ENCODE data around the gene RNF17.

The RNF17 gene

GRCh38 chr13:24860770-24861169 is 96.8 kb downstream of the RNF17 start:
- DNase-seq (ENCODE audit: low read depth in 1 of 2, low spot score in 1 of 2), result no peak

DNA sequence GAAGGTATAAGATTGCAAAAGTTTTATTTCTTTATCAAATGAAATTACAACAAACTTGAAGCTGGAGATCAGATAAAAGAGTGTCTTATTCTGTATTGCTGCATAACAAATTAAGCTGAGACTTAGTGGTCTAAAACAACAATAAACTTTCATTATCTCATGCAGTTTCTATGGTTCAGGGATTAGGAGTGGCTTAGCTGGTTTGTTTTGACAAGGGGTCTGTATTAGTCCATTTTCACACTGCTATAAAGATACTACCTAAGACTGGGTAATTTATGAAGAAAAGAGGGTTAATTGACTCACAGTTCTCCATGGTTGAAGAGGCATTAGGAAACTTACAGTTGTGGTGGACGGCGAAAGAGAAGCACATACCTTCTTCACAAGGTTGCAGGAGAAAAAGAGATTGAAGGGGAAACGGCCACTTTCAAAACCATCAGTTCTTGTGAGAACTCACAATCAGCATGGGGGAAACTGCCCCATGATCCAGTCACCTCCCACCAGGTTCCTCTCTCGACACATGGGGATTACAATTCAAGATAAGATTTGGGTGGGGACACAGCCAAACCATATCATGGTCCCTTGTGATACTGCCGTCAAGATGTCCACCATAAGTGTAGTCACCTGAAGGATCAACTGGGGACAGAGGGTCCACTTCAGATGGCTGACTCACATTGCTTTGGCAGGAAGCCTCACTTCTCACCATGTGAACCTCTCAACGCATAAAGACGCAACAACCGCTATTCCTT is 97.8 kb downstream of the RNF17 start:
- no peak for DNase-seq (ENCODE audit: low read depth in 1 of 2, low spot score in 1 of 2)

GRCh38 chr13:24863748-24864540 is 100.0 kb downstream of the RNF17 start:
- DNase-seq (ENCODE audit: low read depth in 1 of 2, low spot score in 1 of 2), result no peak

DNA sequence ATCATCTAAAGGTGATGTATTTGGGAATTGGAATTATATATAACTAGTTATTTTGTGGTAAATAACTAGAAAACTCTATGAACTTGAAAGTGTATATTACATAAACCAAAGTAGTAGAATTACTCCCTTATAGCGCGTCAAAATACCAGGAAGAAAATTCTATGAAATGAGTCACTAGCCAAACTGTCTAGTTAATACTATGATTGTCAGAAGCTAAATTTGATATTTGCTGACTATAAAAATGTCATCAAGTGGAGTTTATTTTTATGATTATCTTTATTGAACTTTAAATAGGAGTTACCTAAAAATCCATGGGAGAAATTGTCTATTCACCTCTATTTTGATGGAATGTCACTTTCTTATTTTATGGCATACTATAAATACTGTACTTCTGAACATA is 100.6 kb downstream of the RNF17 start:
- no peak for DNase-seq (ENCODE audit: low read depth in 1 of 2, low spot score in 1 of 2)

- no peak for DNase-seq (ENCODE audit: low read depth in 1 of 2, low spot score in 1 of 2)
Observed at GRCh38 chr13:24865163-24865953, 101.4 kb downstream of the RNF17 start.

DNA sequence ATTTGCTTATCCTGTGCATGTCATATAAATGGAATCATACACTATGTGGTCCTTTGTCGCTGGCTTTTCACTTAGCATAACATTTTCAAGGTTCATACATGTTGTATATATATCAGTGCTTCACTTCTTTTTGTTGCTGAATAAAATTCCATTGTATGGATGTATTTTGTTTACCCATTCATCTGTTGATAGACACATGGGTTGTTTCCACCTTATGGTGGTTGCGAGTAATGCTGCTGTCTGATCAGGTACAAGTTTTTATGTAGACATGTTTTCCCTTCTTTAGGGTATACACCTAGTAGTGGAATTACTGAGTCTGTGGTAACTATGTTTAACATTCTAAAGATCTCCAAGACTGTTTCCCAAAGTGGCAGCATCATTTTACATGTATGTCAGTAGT is 102.5 kb downstream of the RNF17 start:
- DNase-seq (ENCODE audit: low read depth in 1 of 2, low spot score in 1 of 2), result no peak

GRCh38 chr13:24868874-24869273 is 104.9 kb downstream of the RNF17 start:
- DNase-seq (ENCODE audit: low read depth in 1 of 2, low spot score in 1 of 2), result no peak

DNA sequence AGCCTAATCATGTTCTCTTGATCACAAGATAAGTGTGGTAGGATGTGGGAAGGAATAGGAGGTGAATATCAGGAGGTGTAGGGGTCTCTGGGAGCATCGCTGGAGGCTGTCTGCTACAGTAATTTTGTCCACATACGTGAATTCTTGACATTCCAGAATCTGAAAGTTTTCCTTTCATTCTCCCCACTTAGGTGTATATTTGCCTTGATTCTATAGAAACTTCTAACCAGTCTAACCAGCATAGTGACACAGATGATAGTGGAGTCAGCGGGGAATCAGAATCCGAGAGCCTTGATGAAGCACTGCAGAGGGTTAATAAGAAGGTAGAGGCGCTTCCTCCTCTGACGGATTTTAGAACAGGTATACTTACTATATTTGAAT is 106.4 kb downstream of the RNF17 start:
- no peak for DNase-seq (ENCODE audit: low read depth in 1 of 2, low spot score in 1 of 2)

- DNase-seq (ENCODE audit: low read depth in 1 of 2, low spot score in 1 of 2), result no peak
Observed at GRCh38 chr13:24875566-24875965, 111.6 kb downstream of the RNF17 start.

DNA sequence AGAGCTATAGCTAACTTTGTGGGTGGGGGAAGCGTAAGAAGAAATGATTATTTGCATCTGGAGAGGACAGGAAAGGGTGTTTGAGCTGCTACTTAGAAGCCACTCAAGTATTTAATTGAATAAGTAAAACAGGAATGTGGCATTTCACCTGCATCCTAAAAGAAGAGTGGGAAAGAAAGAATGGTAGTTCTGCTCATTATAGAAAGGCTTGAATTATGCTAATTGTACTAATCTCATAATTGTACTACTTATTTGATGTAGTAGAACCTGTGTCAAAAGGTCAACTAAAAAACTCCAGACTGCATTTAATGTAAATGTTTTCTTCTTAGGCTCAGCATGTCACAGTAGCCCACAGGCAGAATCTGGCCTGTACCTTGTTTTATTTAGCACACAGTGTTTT is 113.6 kb downstream of the RNF17 start:
- DNase-seq (ENCODE audit: low read depth in 1 of 2, low spot score in 1 of 2), result no peak

GRCh38 chr13:24878340-24878739 is 114.4 kb downstream of the RNF17 start:
- DNase-seq (ENCODE audit: low read depth in 1 of 2, low spot score in 1 of 2), result no peak

- DNase-seq (ENCODE audit: low read depth in 1 of 2, low spot score in 1 of 2), result no peak
Observed at GRCh38 chr13:24882665-24883064, 118.7 kb downstream of the RNF17 start.

DNA sequence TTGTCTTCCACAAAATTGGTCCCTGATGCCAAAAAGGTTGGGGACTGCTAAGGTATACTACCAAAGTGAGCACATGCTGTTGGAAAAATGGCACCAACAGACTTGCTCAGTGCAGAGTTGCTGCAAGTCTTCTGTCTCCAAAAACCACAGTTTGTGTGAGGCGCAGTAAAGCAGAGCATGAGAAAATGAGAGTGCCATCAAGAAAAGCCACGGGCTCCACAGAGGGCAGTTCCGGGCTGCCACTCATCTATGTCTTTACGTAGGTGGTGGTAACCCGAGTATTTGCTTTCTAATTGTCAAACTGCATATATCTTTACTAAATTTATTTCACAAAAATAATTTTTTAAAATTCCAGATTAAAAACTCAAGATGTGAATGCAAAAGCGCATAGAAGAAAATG is 123.8 kb downstream of the RNF17 start:
- DNase-seq (ENCODE audit: low read depth in 1 of 2, low spot score in 1 of 2), result no peak

- DNase-seq (ENCODE audit: low read depth in 1 of 2, low spot score in 1 of 2), result no peak
Observed at GRCh38 chr13:24888291-24888931, 124.4 kb downstream of the RNF17 start.

DNA sequence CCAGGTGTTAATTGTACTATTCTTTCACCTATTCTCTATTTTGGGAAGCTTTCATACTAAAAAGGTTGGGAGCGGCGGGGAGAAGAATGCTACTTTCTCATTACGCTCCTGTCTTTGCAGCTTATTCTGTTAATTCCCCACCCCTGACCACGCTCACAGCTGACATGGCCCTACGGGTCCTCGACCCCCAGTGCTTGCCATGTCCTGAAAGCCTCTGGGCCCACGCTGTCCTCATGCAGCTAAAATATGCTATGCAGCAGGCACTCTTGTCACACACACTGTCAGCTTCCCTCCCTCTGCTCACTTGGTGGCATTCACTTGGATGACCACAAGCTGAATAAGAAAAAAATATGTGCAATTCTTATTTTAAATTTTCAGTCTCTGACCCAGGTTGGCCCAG is 126.3 kb downstream of the RNF17 start:
- no peak for DNase-seq (ENCODE audit: low read depth in 1 of 2, low spot score in 1 of 2)

DNA sequence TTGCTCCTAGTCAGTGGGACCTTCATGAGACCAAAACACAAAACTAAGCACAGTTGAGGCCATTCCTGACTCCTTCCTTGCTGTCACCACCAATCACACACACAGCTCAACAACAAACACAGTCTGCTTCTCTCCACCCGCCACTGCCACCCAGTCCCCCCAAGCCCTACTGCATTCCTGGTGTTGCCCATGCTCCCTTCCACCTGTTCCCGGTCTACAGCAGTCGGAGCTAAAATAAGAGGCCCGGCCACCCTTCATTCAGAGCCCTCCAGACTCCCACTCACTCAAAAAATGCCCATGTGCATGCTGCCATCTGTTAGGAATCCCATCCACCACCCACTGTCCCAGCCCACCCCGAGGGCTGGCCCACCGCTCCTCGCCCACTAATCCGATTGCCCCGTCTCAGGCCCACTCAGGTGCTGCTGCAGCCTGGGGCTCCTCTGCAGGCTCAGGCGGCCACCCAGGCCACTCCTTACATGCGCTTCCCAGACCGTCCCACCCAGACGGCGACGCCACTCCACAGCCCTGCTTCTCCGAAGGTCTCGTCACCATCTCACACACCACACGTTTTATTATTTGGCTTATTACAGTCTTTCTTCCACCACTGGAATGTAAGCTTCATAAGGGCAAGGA is 127.6 kb downstream of the RNF17 start:
- no peak for DNase-seq (ENCODE audit: low read depth in 1 of 2, low spot score in 1 of 2)

- DNase-seq (ENCODE audit: low read depth in 1 of 2, low spot score in 1 of 2), result no peak
Observed at GRCh38 chr13:24892829-24893228, 128.9 kb downstream of the RNF17 start.

DNA sequence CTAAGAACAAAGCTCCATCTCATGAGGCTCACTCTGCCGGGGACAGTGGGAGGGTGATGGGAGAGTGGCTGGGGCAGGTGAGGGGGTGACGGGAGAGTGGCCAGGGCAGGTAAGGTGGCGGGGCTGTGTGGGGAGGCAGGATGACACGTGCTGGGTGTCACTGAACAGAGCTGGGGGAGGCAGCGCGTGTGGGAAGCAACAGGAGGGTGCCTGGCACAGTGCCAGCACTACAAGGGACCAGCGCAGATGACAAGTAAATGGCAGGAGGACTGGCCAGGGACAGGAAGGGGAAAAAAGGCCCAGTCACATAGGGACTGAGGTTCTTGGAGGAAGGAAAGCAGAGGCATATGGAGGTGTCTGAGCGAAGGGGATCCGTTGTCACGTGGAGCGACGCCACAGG is 129.9 kb downstream of the RNF17 start:
- DNase-seq (ENCODE audit: low read depth in 1 of 2, low spot score in 1 of 2), result no peak

GRCh38 chr13:24894277-24894971 is 130.5 kb downstream of the RNF17 start:
- DNase-seq (ENCODE audit: low read depth in 1 of 2, low spot score in 1 of 2), result no peak

GRCh38 chr13:24894972-24895300 is 131.0 kb downstream of the RNF17 start:
- DNase-seq (ENCODE audit: low read depth in 1 of 2, low spot score in 1 of 2), result no peak

Measured in stimulated activated CD4-positive, alpha-beta T cell treated with anti-CD3 and anti-CD28 coated beads, Interleukin-15, amount 100 ng/mL, for 1 hour (primary cell).